Left kidney (tissue), 8 donors: Measurements from ENCODE around the gene FBXO4. TPM values are rescaled to one million over a fixed set of nuclear protein-coding genes. Genes with fewer than 3 reads are reported as not detected.

Experiments used
- DNase-seq: peaks from one replicate; pipeline ENCODE4 v3.0.0-alpha.2; 2013
- long read RNA-seq, 8 donors: transcript quantifications; one replicate each; lab custom pipeline, GENCODE V29; 2026
- polyA plus RNA-seq: library from polyadenylated mRNA; unstranded; fragments of 120-200 nt; gene quantifications from one replicate; pipeline ENCODE4 v1.2.1, GENCODE V29; 2013; ENCODE audit not compliant: insufficient read length

The FBXO4 gene, protein sequence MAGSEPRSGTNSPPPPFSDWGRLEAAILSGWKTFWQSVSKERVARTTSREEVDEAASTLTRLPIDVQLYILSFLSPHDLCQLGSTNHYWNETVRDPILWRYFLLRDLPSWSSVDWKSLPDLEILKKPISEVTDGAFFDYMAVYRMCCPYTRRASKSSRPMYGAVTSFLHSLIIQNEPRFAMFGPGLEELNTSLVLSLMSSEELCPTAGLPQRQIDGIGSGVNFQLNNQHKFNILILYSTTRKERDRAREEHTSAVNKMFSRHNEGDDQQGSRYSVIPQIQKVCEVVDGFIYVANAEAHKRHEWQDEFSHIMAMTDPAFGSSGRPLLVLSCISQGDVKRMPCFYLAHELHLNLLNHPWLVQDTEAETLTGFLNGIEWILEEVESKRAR
- 18.8 TPM for polyA plus RNA-seq
- long read RNA-seq, donor 1, partial matches to known transcripts: 0 of 3 reads
- long read RNA-seq, donor 1, other reads (novel, unspliced or antisense): 0 of 3 reads
- long read RNA-seq, donor 2, partial matches to known transcripts: 0 of 2 reads
- long read RNA-seq, donor 2, other reads (novel, unspliced or antisense): 0 of 2 reads
- long read RNA-seq, donor 3, partial matches to known transcripts: 0 of 4 reads
- long read RNA-seq, donor 3, other reads (novel, unspliced or antisense): 0 of 4 reads
- long read RNA-seq, donor 4, partial matches to known transcripts: 0 of 1 reads
- long read RNA-seq, donor 4, other reads (novel, unspliced or antisense): 0 of 1 reads
- long read RNA-seq, donor 5, partial matches to known transcripts: 0 of 6 reads
- long read RNA-seq, donor 5, other reads (novel, unspliced or antisense): 0 of 6 reads
- long read RNA-seq, donor 6, partial matches to known transcripts: 0 of 1 reads
- long read RNA-seq, donor 6, other reads (novel, unspliced or antisense): 0 of 1 reads
- long read RNA-seq, donor 7, partial matches to known transcripts: 0 of 4 reads
- long read RNA-seq, donor 7, other reads (novel, unspliced or antisense): 0 of 4 reads
- long read RNA-seq, donor 8, partial matches to known transcripts: 0 of 3 reads
- long read RNA-seq, donor 8, other reads (novel, unspliced or antisense): 0 of 3 reads

DNA sequence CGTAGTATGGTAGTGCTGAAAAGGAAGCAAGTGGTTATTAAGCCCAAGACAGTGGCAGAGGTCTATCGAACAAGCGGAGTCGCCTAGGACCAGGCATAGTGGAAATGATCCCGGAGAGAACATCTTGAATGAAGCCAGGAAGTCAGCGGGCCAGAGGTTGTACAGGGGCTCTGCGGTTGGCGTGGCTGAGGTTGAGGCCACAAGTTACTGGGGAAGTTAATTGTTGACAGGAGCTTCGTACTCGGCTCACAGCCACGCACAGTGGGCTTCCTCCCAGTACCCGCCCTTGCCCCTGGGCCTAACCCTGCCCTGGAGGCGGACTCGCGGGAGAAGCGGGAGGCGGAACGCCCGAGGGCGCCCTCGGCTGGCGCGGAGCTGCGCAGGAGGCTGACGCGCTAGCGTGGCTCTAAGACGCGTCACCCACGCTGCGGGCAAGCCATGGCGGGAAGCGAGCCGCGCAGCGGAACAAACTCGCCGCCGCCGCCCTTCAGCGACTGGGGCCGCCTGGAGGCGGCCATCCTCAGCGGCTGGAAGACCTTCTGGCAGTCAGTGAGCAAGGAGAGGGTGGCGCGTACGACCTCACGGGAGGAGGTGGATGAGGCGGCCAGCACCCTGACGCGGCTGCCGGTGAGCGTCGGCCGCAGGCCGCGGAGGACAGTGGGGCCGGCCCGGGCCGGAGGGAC, at the start of gene FBXO4:
TSS of gene FBXO4 (plus strand) at position 410 of the 683 bp plus-strand sequence. CDS start at position 439, 29 bp downstream.
- DNase-seq: peak; percentile 78

DNA sequence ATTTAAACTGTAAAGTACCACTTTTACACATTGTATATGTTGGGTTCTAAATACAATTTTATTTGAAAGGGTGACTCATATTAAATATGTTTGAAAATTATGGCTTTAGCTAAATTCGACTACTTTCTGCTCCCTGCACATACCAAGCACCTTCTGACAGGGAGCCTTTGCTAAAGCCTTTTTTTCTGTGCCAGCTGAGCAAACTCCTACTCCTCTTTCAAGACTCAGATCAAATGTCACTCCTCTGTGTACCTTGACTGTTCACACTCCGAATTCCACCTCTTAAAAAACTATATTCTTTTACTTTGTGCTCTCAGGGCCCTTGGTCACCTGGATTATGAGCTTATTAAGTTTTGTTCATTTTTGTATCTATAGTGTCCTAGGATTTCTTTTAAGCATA, 48.4 kb upstream of the FBXO4 start:
- DNase-seq: no peak

DNA sequence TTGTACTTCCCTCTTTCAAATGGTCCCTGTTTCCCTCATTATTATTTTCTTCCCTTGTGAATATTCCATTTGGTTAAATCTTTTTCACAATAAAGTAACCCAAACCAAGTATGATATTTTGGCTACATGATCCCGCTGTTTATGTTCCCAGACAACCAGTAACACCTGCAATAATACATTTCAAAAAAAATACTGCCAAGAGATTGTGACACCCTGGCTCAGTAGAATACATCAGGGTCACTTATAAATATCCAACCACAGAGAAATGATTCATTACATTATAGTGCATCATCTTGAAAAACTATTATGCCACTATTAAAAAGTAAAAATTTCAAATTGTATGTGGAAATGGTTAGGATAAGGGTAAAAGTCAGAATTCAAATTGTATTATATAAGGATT, 47.7 kb upstream of the FBXO4 start:
- DNase-seq: no peak

DNA sequence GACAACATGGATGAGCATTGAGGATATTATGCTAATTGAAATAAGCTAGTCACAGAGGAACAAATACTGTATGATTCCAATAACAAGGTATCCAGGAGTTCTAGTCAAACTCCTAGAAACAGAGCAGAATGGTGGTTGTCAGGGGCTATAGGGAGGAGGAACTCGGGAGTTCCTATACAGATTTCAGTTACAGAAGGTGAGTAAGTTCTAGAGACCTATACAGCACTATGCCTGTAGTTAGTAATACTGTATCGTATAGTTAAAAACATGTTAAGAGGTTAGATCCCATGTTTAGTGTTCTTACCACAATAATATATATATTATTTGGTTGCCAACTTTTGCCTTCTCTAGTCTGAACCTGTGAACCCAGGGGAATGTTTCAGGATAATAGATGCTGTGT, 46.9 kb upstream of the FBXO4 start:
- no peak for DNase-seq

DNA sequence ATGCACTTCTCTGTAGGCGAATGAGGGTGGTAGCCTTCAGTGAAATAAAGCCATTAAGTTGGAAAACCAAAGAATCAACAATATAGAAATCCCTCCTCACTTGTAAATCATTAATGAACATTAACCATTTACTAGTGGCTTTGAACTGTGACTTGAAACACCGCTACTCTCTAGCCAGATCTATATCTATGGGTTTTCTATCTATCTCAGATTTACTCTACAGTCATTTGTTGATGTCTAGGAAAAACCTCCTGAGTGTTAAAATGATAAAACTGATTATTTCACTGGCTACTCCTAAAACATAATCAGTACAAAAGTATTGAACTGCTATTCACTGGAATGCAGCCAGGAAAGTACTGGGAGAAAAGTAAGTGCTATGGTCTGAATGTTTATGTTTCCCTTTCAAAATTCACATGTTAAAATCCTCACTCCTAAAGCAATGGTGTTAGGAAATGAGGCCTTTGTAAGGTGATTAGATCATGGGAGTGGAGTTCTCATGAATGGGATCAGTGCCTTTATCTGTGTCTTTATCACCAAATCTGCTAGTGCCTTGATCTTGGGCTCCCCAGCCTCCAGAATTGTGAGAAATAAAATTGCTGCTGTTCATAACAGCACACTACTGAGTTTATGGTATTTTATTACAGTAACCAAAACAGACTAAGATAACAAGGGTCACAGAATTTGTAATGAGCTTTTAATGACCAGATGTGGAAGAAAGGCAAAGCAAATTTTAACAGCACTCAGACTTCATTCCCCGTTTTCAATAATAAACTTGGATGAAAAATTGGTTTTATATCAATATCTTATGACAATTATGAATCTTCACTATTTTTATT, 46.2 kb upstream of the FBXO4 start:
- no peak for DNase-seq

DNA sequence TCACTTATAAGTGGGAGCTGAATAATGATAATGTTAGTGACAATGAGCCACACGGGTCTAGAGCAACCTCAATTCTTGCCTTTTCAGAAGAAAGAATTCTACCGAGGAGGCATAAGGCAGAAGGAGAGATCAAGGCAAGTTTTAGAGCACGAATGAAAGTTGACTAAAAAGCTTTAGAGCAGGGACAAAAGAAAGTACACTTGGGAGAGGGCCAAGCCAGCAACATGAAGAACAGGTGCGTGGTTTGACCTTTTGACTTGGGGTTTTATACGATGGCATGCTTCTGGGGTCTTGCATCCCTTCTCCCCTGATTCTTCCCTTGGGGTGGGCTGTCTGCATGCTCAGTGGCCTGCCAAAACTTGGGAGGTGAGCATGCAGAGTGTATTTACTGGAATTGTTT, 42.3 kb upstream of the FBXO4 start:
- no peak for DNase-seq

DNA sequence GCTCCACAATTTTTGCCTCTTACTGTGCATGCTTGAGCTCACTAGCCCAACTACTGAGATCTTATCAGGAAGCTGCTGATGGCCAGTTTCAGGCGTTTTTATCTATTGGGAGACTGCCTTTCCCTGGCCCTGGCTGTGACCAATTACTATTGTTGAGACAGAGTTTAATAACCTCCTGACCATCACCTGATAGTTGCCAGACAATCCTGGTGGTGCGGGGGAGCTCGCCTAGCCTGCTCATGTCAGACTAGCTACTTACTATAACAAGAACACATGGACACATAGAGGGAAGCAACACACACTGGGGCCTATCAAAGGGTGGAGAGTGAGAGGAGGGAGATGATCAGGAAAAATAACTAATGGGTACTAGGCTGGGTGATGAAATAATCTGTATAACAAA, 41.8 kb upstream of the FBXO4 start:
- no peak for DNase-seq

DNA sequence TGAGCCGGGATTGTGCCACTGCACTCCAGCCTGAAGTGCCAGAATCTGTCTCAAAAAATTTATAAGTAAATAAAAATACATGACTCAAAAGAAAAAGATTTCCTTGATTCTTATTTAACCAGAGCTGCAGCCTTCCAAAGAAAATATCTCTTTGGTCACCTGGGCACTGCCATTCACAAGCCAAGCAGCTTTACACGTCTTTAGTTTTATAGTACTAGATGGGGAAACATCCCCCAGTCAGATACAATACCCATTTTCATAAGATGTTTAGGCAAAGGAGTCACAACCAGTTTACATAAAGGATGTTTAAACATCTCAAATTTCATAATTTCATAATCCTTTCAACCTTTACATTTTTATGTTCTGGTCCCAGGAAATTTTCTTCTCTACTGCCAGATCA, 41.1 kb upstream of the FBXO4 start:
- no peak for DNase-seq

DNA sequence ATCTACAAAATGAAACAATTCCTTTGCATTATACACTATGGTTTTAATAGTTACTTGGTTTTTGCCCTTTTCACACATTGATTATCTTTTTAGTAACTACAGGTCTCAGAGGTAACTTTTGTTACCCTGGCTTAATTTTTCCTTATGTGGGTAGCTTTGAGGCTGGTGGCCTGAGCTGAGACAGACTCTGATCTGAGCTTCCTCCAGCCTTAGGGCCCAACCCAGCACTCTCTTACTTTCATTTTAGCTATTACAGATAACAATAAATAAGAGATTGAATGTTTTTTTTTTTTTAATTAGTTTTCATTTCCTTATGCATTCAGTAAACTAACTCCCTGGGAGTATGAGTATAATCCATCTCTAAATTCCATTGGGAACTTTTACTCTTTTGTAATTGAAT, 39.8 kb upstream of the FBXO4 start:
- DNase-seq: no peak

DNA sequence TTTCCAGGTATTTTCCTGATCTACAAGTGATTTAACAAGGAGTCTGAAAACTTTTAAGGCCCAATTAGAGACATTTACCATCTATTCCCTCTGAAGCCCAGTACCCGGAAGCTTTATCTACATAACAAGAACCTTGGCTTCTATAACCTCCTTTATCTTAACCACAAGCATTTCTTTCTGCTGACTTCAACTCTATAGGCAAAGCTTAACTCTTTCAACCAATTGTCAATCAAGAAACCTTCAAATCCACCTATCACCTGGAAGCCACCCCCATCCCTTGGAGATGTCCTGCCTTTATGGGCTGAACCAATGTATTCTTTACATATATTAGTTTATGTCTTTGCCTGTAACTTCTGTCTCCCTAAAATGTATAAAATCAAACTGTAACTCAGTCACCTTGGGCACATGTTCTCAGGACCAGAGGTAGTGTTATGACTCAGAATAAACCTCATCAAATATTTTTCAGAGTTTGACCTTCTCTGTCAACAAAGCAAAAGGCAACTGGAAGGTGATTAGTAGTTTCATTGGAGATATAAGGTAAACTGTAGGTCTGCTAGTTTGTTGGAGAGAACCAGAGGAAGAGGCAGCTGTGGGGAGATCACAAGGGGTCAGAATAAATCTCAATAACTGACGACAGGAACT, 33.9 kb upstream of the FBXO4 start:
- DNase-seq: no peak

DNA sequence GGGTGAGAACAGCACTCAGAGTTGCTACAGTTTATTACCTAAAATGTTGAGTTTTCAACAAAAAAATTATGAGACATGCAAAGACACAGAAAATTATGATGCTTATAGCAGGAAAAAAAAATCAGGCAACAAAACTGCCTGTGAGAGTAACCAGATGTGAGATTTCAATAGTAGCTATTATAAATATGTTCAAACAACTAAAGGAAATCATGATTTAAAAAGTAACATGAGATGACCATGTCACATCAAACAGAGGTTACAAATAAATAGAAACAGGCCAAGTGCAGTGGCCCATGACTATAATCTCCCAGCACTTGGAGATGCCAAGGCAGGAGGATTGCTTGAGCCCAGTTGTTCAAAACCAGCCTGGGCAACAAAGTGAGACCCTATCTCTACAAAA, 33.0 kb upstream of the FBXO4 start:
- DNase-seq: no peak

DNA sequence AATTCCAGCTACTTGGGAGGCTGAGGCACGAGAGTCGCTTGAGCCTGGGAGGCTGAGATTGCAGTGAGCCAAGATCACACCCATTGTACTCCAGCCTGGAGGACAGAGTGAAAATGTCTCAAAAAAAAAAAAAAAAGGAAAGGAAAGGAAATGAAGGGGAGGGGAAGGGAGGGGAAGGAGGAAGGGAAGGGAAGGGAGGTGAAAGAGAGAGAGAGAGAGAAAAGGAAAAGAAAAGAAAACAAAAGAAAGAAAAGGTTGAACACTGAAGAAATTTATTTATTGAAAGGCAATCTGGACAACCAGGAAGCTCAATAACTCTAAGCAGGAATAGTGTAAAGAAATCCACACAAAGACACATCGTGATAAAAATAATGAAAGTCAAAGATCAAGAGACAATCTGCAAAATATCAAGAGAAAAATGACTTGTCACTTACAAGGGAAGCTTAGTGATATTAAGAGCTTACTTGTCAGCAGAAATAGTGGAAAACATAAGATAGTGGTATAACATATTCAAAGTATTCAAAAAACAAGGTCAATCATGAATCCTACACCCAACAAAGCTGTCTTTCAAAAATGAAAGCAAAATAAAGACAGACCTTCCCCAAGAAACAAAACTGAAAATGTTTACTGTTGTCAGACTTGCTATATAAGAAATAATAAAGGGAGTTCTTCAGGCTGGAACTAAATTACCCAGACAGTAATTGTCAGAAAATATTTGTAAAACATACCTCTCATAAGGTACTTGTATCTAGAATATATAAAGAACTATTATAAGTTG, 31.8 kb upstream of the FBXO4 start:
- no peak for DNase-seq

DNA sequence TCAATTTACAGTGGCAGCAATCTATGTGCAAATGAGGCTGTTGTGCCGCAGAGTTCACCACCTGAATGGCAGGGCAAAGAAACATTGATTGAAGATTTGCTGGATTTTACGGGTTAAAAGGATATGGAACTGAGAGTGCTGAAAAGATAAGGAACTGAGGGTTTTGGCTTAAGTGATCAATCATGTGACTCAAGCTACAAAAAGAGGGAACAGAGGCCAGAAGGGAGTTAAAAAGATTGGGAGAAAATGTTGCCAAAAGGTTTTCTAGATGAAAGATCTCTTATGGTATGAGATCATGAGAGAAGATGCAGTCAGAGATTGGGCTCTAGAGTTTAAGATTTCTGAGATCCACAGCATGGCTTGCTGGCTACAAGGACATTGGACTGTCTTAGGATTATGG, 28.9 kb upstream of the FBXO4 start:
- DNase-seq: no peak

DNA sequence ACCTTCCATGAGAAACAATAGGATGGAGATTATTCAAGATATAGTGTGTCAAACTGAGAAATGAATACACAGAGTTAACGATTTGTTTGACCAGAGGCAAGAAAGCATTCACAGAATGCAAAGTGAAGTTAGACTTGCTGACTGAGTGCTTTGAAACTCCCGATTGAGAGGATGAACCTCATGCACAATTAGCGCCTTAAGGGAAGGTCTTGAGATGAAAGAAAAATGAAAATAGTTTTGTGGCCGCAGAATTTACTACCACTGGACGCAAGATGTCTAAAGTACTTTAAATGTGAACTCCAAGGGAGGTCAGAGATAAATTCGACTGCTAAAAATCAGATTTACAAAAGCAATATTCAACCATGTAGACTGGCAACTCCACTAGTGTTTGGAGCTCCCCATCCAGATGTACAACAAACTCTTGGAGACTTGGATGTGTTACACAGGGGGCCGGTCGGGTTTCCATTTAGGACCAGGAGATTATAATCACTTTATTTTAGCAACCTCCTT, 21.6 kb upstream of the FBXO4 start:
- peak; percentile 5 for DNase-seq

DNA sequence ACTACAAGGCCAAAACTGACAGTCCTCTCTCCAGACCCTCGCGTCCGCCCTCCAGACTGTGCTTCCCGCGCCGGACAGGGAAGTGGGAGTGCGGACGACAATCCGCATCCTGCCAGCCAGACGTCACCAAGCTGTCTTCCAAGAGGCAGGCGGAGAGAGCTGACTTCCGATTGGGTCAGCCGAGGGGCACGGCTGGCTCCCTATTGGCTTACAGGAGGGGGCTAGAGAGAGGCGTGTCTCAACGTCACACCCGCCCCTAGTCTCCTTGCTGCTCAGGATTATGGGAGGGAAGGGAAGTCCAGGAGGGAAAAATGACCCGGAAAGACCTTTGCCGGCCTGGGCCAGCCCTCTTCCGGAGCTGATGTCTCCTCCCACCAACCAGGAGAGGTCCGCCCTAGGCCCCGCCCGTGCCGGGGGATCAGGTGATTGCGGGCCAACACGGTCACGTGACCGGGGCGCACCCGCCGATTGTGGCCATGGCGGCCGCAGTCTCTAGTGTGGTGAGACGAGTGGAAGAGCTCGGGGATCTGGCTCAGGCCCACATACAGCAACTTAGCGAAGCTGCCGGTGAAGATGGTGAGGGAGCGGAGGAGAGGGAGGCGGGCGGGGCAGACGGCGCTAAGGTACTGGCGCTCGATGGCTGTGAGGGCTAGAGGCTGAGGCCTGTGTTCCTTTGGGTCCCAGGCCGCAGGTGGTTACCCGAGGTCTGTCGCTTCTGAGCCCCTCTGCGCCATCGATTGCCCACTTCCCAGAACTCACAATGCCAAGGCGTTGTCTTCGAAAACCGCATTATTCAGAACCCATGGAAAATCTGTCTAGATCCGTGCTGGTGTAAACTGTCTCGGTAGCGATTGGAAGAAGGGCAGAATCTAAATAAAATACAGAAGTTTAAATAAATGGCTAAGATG, 20.9 kb upstream of the FBXO4 start, which contains the start of gene RIMOC1:
TSS of gene RIMOC1 (plus strand) at position 453 of the 908 bp plus-strand sequence. CDS start at position 477, 24 bp downstream.
- DNase-seq: peak; percentile 99

DNA sequence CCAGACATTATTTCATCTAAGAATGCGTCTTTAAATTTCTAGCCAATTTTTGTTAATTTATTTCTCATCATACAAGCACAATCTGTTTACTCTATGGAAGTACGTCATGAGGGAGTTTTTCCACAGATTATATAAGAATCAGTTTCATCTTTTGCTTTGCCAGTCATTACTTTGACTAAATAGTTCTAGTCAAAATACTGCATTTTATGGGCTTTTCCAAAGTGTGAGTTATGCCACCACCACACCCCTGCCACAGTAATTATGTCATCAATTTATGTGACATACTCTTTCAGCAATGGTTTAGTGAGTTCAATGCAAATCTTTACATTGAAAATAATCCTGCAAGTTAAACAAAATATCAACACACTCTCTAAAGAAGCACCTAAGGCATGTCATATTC, 18.9 kb upstream of the FBXO4 start:
- DNase-seq: no peak

DNA sequence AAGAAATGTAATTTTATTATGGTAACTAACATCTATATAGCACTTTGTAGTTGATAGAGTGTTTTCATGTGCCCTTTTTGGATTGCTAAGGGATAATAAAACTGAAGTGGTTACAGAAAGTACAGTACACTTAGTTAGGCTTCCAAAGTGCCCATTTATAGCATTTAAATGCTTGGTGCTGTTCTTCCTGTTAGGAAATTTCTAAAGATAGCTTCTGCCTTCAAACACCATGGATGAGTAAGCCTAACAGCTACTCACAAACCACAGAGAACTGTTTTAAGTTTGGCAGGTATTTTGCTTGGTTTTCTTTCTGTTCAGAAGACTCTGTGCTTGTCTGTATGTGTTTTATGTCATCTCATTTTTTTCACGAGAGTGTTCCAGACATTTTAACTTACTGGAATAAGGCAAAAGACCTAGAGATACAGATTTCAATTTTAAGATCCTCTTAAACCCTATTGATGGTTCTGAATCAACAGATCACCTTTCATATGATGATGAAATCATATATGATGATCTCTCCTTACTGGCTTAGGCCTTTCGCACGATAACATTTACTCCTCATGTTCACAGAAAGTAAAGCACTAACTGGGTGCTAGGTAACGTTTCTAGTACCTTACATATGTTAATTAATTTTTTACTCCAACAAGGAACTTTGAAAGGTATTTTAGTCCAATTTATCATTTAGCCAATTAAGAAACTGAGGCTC, 16.6 kb upstream of the FBXO4 start:
- DNase-seq: no peak

DNA sequence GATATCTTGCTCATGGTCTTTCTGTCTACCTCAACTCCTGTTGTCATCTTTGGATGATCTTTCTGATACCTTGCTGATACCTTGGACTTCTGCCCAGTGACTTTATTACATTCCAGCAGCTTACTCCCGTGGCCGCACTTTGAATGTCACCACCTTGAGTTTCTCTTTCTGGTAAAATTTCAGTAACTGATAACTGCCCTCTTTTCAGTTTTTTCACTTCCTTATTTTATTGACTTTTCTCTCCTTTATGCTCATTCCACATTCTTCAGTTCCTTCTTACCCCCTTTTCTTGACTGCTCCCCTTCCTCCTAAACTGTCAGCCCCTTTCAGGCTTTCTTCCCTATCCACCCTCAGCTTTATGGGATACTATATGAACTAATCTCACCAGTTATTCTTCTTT, 7.0 kb upstream of the FBXO4 start:
- no peak for DNase-seq
